Lung (tissue), 16 donors: ENCODE measurements around the gene ARHGAP8. TPM values are rescaled to one million over a fixed set of nuclear protein-coding genes. Genes with fewer than 3 reads are reported as not detected.

ENCODE experiments used
- ATAC-seq: fragments of 200-7000 bp; cut with Tn5 transposase; one replicate; pipeline ENCODE4 v1.9.1; 2020; ENCODE audit warnings: moderate number of reproducible peaks; ENCODE audit not compliant: insufficient read depth, low FRiP score
- DNase-seq, 3 donors: peaks; one replicate each; pipeline ENCODE4 v3.0.0-alpha.2; 2013 to 2017
- H3K27ac ChIP-seq, 2 donors: one replicate each; pipeline ENCODE4 v1.5.1; 2013; ENCODE audit warnings: mild to moderate bottlenecking in 2 of 2, moderate library complexity in 2 of 2, control low read depth in 1 of 2, inconsistent platforms in 1 of 2, low read depth in 1 of 2, low read length in 1 of 2
- H3K27me3 ChIP-seq, 3 donors: one replicate each; pipeline ENCODE4 v1.5.1; 2013; ENCODE audit warnings: low read length in 2 of 3; ENCODE audit not compliant: control insufficient read depth in 3 of 3, insufficient read depth in 3 of 3
- H3K36me3 ChIP-seq, 4 donors: one replicate each; pipeline ENCODE4 v1.5.1; 2013; ENCODE audit warnings: low read length in 4 of 4, mild to moderate bottlenecking in 1 of 4, moderate library complexity in 1 of 4; ENCODE audit not compliant: control insufficient read depth in 4 of 4, insufficient read depth in 4 of 4
- H3K4me1 ChIP-seq, 5 donors: one replicate each; pipeline ENCODE4 v1.5.1; 2013; ENCODE audit warnings: low read length in 5 of 5, mild to moderate bottlenecking in 2 of 5, moderate library complexity in 1 of 5; ENCODE audit not compliant: control insufficient read depth in 5 of 5, insufficient read depth in 5 of 5
- H3K4me3 ChIP-seq: one replicate; pipeline ENCODE4 v1.5.1; 2013; ENCODE audit warnings: mild to moderate bottlenecking, control low read depth, moderate library complexity
- H3K9ac ChIP-seq, 2 donors: one replicate each; pipeline ENCODE4 v1.5.1; 2013; ENCODE audit warnings: low read length in 2 of 2, control low read depth in 1 of 2; ENCODE audit not compliant: insufficient read depth in 1 of 2
- H3K9me3 ChIP-seq, 4 donors: one replicate each; pipeline ENCODE4 v1.5.1; 2013; ENCODE audit warnings: low read length in 3 of 4, mild to moderate bottlenecking in 1 of 4, moderate library complexity in 1 of 4; ENCODE audit not compliant: control insufficient read depth in 4 of 4, insufficient read depth in 3 of 4
- CTCF ChIP-seq: IDR thresholded peaks from 2 replicates; pipeline ENCODE4 v1.5.1; 2012; ENCODE audit warnings: mild to moderate bottlenecking; ENCODE audit errors: control extremely low read depth, extremely low read depth
- WGBS, 2 donors: extraction: QIAGEN DNeasy Blood & Tissue Kit; methylation state at CpG; one replicate each; pipeline ENCODE4 v1.1.7; 2013; 5-methylcytosine and 5-hydroxymethylcytosine counted together
- long read RNA-seq, 5 donors: transcript quantifications; one replicate each; lab custom pipeline, GENCODE V29; 2026
- polyA plus RNA-seq, 2 donors: library from polyadenylated mRNA; stranded (reverse); fragments of 200-250 nt; gene quantifications; one replicate each; pipeline ENCODE4 v1.2.1, GENCODE V29; 2013
- total RNA-seq, 2 donors: library from RNA; depleted of rRNA in 1 of 2; stranded (reverse); fragments of >200 nt in 1 of 2; gene quantifications; one replicate each; pipeline ENCODE4 v1.2.1, GENCODE V29; 2014 to 2021
- donor health status: control.
- donor health status: control.
- donor health status: Bipolar disorder and iron deficiency.
- donor health status: healthy.
- donor health status: DM: yes; HTN: yes; CAD: no.

The ARHGAP8 gene
- total RNA-seq: 10 to 100 TPM; 12.1 to 20.9 TPM
- 10 to 100 TPM in 1 of 2 donors, 1 to 10 TPM in 1; 6.8 to 21.6 TPM for polyA plus RNA-seq
- long read RNA-seq, donor 1, partial matches to known transcripts: 0 of 5 reads
- long read RNA-seq, donor 1, other reads (novel, unspliced or antisense): 0 of 5 reads
- long read RNA-seq, donor 2, partial matches to known transcripts: 0 of 4 reads
- long read RNA-seq, donor 2, other reads (novel, unspliced or antisense): 0 of 4 reads
- long read RNA-seq, donor 3, transcript ARHGAP8-209 (2 exons, 363 nt): major isoform, 6 of 10 reads
- long read RNA-seq, donor 3, partial matches to known transcripts: 0 of 10 reads
- long read RNA-seq, donor 3, other reads (novel, unspliced or antisense): 0 of 10 reads
- long read RNA-seq, donor 4, partial matches to known transcripts: 0 of 1 reads
- long read RNA-seq, donor 4, other reads (novel, unspliced or antisense): 0 of 1 reads
- long read RNA-seq, donor 5, partial matches to known transcripts: 0 of 6 reads
- long read RNA-seq, donor 5, other reads (novel, unspliced or antisense): 0 of 6 reads

- peaks cover 0 to 35% (median 6%) of the 10 kb centered on the region in 5 donors for H3K4me1 ChIP-seq
- DNase-seq (peak in 2 of 3 donors; percentile 57 to 72), ATAC-seq (no peak)
- no peak for TF ChIP-seq CTCF
- H3K27ac ChIP-seq: peak within 1 kb of the TSS in 1 of 2 donors; percentile 67
- no peaks in the 10 kb centered on the region for H3K27me3 ChIP-seq
- H3K4me3 ChIP-seq: peak within 1 kb of the TSS; percentile 33
- peak within 1 kb of the TSS in 1 of 2 donors; percentile 23 for H3K9ac ChIP-seq
- peaks cover 0 to 5% (median 0%) of the 10 kb centered on the region in 4 donors for H3K9me3 ChIP-seq
- no peaks in the 10 kb centered on the region for H3K36me3 ChIP-seq
- WGBS, 2 donors: 2 to 6% methylated on average over 53 to 76 of the region's 78 CpGs
Observed at GRCh38 chr22:44752285-44753188, at the start of gene ARHGAP8. Gene ARHGAP8 (plus strand): TSS chr22:44752575. CDS start chr22:44786528, 33,953 bp downstream.

DNA sequence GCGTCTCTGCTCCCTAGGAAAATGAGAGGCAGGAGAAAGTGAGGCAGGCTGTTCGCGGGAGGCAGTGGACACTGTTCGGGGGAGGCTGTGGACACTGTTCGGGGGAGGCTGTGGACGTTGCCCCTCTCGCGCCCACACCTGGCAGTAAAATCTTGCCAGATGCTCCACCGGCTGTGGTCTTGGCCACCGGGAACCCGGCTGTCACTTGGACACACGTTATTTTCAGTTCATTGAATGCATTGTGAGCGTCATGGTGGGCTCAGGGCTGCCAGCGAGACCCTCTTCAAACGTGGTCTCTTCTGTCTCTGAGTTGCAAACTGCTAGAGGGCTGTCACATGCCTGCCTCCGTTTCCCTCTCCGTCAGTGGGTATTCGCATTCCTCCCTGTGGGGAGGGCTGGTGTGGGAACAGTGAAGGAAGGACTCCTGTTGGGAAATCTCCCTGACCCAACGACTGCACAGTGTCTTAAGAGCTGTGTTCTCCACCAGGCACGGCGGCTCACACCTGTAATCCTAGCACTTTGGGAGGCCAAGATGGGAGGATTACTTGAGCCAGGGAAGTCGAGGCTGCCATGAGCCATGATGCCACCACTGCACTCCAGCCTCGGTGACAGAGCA is 49.0 kb upstream of the ARHGAP8 start:
- Histone ChIP-seq H3K27me3 (no peaks in the 10 kb centered on the region), H3K9me3 (no peaks in the 10 kb centered on the region), H3K4me3 (peak overlapping the region; percentile 43), H3K9ac (peak overlapping the region in 1 of 2 donors; percentile 33), H3K27ac (no peak overlapping the region), H3K4me1 (peaks cover 0 to 32% (median 12%) of the 10 kb centered on the region in 5 donors), H3K36me3 (no peaks in the 10 kb centered on the region)
- ATAC-seq (no peak), DNase-seq (peak in 1 of 3 donors; percentile 39)
- TF ChIP-seq CTCF: no peak
- 49 to 60% methylated on average over 23 of the region's 23 CpGs for WGBS, 2 donors

DNA sequence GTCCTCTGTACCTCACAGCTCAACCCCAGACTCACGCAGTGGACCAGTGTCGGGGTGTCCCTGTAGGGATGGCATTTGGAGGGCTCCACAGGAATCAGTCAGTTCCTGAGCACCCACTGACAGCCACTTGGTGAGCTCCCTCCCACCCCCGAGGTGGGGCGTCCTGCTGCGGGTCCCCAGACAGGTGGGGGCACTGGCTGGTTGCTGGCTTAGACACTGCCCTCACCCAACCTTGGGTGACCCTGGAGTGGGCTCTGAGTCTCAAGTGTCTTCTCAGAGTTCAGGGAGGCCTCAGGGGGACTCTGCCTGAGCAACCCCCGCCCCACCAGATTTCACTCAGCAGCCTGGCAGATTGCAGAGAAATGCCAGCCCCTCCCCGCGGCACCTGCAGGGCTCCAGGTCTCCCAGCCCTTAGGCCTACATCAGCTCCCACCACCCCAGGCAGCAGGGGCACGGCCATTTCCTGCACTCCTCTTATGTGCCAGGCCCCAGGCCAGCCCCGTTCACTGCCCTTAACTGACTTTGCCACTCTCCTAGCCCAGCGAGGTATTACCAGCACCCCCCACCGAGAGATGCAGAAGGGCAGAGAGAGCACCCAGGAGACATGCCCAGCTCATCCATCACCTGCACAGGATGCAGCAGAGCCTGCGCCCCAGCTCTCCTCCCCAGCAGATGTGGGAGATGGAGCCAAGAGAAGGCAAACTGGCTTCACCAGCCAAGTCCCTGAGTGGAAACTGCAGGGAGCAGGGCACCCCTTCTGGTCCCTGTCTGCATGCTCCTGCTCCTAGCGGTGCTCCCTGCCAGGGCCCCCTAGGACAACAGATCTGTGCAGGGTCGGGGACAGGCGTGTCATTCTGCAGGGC is 48.0 kb upstream of the ARHGAP8 start:
- 93 to 95% methylated on average over 16 of the region's 16 CpGs for WGBS, 2 donors
- no peak for DNase-seq
- Histone ChIP-seq H3K9ac (no peak overlapping the region), H3K27me3 (no peaks in the 10 kb centered on the region), H3K27ac (no peak overlapping the region), H3K9me3 (no peaks in the 10 kb centered on the region), H3K36me3 (no peaks in the 10 kb centered on the region), H3K4me1 (peaks cover 0 to 21% (median 12%) of the 10 kb centered on the region in 5 donors), H3K4me3 (no peak overlapping the region)
- no peak for TF ChIP-seq CTCF
- no peak for ATAC-seq
